Measurements from ENCODE around the gene HOXC10. TPM values are rescaled to one million over a fixed set of nuclear protein-coding genes. Genes with fewer than 3 reads are reported as not detected.

Gene HOXC10
- total RNA-seq, 6 donors from 2014 or later, result not detected

DNA sequence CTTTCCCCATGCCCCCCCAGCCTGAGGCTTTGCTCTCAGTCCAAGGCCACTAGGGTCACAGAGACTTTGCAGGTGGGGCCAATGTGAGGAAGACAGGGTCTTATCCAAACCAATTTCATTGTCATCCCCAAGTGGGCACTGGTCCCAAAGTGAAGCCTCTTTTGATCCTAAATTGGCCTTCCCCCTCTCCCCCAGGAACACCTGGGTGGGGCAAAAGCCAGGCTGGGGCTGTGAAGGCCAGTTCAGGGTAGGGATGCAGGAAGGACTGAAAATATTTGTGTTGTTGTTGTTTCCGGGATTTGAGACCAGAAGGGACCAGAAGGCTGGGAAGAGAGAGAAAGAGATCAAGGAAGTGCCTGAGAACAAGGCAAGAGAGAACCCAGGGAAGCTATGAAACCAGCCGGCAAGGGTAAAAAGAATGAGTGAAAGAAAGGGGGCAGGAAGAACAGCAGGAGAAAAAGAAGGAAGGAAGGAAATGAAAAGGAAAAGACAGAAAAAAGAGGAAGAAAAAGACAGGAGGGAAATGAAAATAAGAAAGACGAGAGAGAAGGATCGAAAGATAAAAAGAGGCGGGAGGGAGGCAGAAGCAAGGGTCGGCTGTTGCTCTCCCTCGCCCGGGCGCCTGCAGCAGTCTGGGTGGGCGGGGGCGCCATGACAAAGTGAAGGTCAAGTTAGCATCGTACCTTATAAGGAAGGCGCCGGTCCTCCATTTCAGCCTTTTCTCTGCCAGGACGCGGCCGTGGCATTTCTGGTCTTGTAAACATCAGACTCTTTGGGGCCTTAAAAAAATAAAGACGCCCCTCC, 19.5 kb upstream of the HOXC10 start:
- DNase-seq (no peak), ATAC-seq (ENCODE audit: low FRiP score in 2 of 2) (no peak)
- Histone ChIP-seq H3K9me3 (no peaks in the 10 kb centered on the region), H3K4me1 (peaks cover 0 to 27% (median 12%) of the 10 kb centered on the region in 4 donors), H3K36me3 (no peaks in the 10 kb centered on the region), H3K27ac (no peak overlapping the region), H3K27me3 (peaks cover 0 to 84% (median 45%) of the 10 kb centered on the region in 4 donors), H3K4me3 (no peak overlapping the region)
- 4 to 5% methylated on average over 18 of the region's 18 CpGs for WGBS, 2 donors
- TF ChIP-seq, protein P1, sequence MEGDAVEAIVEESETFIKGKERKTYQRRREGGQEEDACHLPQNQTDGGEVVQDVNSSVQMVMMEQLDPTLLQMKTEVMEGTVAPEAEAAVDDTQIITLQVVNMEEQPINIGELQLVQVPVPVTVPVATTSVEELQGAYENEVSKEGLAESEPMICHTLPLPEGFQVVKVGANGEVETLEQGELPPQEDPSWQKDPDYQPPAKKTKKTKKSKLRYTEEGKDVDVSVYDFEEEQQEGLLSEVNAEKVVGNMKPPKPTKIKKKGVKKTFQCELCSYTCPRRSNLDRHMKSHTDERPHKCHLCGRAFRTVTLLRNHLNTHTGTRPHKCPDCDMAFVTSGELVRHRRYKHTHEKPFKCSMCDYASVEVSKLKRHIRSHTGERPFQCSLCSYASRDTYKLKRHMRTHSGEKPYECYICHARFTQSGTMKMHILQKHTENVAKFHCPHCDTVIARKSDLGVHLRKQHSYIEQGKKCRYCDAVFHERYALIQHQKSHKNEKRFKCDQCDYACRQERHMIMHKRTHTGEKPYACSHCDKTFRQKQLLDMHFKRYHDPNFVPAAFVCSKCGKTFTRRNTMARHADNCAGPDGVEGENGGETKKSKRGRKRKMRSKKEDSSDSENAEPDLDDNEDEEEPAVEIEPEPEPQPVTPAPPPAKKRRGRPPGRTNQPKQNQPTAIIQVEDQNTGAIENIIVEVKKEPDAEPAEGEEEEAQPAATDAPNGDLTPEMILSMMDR (IDR thresholded peaks at IDR 0.05), result no peak
- TF ChIP-seq POLR2A (IDR thresholded peaks at IDR 0.05), result no peak
- no peak for TF ChIP-seq POLR2AphosphoS5 (IDR thresholded peaks at IDR 0.05)
- TF ChIP-seq EP300 (IDR thresholded peaks at IDR 0.05), result no peak

DNA sequence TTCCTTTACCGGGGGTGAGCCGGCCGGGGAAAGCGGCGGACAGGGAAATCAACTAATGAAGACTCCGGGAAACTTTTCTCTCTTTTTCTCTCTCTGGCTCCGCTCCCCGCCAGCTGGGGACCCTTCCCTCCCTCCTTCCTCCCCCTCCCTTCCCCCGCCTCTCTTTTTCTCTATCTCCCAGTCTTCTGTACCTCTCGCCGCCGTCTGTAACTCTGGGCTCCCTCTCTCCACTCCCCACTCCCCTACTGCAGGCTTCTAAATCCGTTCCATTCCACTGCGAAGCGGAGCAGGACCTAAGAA, 18.9 kb upstream of the HOXC10 start:
- no peak for ATAC-seq (ENCODE audit: low FRiP score in 2 of 2)
- H3K27me3 ChIP-seq, result peaks cover 0 to 84% (median 45%) of the 10 kb centered on the region in 4 donors
- no peak for DNase-seq
- no peak overlapping the region for H3K27ac ChIP-seq
- H3K4me1 ChIP-seq, result peaks cover 0 to 21% (median 9%) of the 10 kb centered on the region in 4 donors
- H3K36me3 ChIP-seq, result no peaks in the 10 kb centered on the region
- H3K9me3 ChIP-seq, result no peaks in the 10 kb centered on the region
- WGBS, 2 donors, result 6 to 9% methylated on average over 15 of the region's 15 CpGs
- H3K4me3 ChIP-seq, result no peak overlapping the region
- TF ChIP-seq POLR2A (IDR thresholded peaks at IDR 0.05) (no peak), EP300 (IDR thresholded peaks at IDR 0.05) (no peak)
- TF ChIP-seq, protein P1 (IDR thresholded peaks at IDR 0.05), result no peak

DNA sequence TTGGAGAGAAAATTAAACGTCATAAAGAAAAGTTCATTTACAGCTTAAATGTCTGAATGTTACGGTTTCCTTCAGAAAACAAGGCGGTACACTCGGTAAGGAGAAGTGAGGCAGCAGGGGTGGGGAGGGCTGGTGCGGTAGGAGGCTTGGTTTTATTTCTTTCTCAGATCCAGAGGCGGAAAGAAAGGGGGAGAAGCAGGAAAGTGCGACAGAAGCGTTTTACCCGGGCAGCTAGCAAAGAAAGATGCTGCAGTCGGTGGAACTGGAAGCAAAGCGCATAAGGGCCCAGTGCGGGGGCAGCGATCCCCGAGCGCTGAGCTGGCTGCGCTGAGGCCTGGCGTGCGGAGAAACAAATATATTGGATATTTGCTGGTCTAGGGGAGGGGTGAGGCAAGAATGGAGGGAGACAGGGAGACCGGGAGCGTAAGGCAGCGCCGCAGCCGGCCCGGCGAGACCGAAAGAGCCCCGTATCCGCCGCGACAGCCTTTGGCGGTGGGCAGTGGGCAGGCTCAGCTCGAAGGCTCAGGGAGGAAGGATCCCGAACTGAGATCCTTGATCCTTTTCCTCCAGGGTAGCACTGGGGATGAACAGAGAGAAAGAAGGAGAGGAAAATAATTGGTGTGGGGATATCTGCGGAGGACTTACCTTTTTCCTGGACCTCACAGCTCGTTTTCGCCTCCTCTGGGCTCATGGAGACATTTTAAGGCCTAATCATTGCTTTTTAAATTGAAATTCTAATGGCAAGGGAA, 18.4 kb upstream of the HOXC10 start:
- TF ChIP-seq, protein P1 (IDR thresholded peaks at IDR 0.05), result no peak
- no peak for TF ChIP-seq POLR2AphosphoS5 (IDR thresholded peaks at IDR 0.05)
- TF ChIP-seq POLR2A (IDR thresholded peaks at IDR 0.05), result no peak
- TF ChIP-seq EP300 (IDR thresholded peaks at IDR 0.05), result no peak
- peaks cover 0 to 84% (median 45%) of the 10 kb centered on the region in 4 donors for H3K27me3 ChIP-seq
- no peaks in the 10 kb centered on the region for H3K9me3 ChIP-seq
- DNase-seq (peak in 1 of 2 donors; percentile 73), ATAC-seq (ENCODE audit: low FRiP score in 2 of 2) (no peak)
- H3K27ac ChIP-seq, result no peak overlapping the region
- WGBS, 2 donors, result 7 to 12% methylated on average over 36 of the region's 36 CpGs
- H3K36me3 ChIP-seq, result no peaks in the 10 kb centered on the region
- no peak overlapping the region for H3K4me3 ChIP-seq
- peaks cover 0 to 16% (median 9%) of the 10 kb centered on the region in 4 donors for H3K4me1 ChIP-seq

DNA sequence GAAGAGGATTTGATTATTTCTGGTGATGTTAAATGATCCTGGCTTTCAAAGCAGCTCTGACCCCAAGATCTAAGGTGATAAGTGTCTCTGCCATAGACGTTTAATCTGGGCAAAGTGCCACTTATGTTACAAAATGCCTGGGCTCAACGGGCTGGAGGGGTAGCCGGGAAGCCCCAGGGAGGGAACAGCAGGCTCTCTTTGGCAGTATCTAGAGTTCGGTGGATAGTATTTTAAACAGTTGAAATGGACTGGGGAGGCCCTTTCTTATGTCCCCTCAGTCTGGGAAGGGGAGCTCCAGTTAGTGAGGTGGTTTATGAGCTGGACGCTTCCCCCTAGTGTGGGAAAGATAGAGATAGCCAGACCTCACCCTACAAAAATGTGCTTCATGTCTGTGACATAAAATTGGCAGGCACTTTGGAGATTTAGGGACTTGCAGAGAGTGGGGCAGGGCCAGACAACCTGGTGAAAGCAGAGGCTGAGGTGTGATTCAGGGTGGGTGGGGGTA, 17.5 kb upstream of the HOXC10 start:
- no peaks in the 10 kb centered on the region for H3K36me3 ChIP-seq
- no peak for TF ChIP-seq POLR2A (IDR thresholded peaks at IDR 0.05)
- TF ChIP-seq POLR2AphosphoS5 (IDR thresholded peaks at IDR 0.05), result no peak
- no peak for TF ChIP-seq EP300 (IDR thresholded peaks at IDR 0.05)
- TF ChIP-seq, protein P1 (IDR thresholded peaks at IDR 0.05), result no peak
- H3K4me3 ChIP-seq, result no peak overlapping the region
- H3K4me1 ChIP-seq, result peaks cover 0 to 16% (median 9%) of the 10 kb centered on the region in 4 donors
- DNase-seq (no peak), ATAC-seq (ENCODE audit: low FRiP score in 2 of 2) (no peak)
- H3K9me3 ChIP-seq, result no peaks in the 10 kb centered on the region
- peaks cover 0 to 86% (median 46%) of the 10 kb centered on the region in 4 donors for H3K27me3 ChIP-seq
- WGBS, 2 donors, result 12 to 13% methylated on average over 5 of the region's 5 CpGs
- H3K27ac ChIP-seq, result no peak overlapping the region
